Measurements from ENCODE around the gene FHAD1. TPM values are rescaled to one million over a fixed set of nuclear protein-coding genes. Genes with fewer than 3 reads are reported as not detected.

FHAD1 gene
- total RNA-seq, 2 donors from 2014 or later: 4.4 TPM; not detected in 1

DNA sequence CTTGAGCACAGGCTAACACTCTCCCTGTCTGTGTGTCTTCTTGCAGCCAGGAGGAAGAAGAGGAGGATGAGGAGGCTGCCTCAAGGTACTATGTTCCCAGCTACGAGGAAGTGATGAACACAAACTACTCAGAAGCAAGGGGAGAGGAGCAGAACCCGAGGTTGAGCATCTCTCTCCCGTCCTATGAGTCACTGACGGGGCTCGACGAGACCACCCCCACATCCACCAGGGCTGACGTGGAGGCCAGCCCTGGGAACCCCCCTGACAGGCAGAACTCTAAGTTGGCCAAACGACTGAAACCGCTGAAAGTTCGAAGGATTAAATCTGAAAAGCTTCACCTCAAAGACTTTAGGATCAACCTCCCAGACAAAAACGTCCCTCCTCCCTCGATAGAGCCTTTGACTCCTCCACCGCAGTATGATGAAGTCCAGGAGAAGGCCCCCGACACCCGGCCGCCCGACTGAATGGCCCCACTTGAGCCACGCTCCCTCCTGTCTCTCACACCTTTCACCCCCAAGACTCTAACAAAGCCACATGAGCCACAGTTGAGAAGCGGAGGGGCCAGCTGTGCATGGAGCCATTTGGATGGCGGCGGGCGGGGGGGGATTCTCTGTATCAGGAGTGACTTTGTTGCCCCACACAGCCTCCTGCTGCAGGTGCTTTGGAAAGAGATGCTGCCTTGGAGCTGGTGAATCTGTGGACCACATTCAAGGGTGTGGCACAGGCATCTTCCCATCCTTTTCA, 27.6 kb upstream of the FHAD1 start:
- DNase-seq (ENCODE audit: low spot score): no peak
- no peak overlapping the region for H3K27ac ChIP-seq

DNA sequence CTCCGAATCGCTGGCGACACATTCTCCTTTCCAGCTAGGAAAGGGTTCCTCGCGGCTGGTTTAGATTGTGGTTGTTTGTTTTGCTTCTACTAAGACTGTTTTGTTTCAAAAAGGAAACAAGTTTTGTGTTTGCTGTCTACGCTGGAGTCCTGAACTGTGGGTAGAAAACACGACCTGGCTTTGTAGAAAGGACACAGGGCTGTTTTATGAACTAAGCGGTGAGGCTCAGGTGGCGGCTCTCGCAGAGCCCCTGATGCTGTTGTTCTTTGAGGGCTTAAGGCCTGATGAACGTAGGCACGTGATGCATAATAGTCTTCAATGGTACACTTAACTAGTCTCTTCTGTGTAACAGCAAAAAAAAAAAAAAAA, 27.0 kb upstream of the FHAD1 start:
- no peak for ATAC-seq (ENCODE audit: insufficient number of reproducible peaks, low FRiP score, low read depth)
- H3K9me3 ChIP-seq: no peaks in the 10 kb centered on the region
- TF ChIP-seq CTCF (IDR thresholded peaks at IDR 0.05): no peak

More for the DNA sequence above, 27.6 kb upstream of the FHAD1 start:
- Histone ChIP-seq H3K36me3 (no peaks in the 10 kb centered on the region), H3K27me3 (replicated peaks; ENCODE audit: insufficient read depth) (no peaks in the 10 kb centered on the region), H3K9me3 (no peaks in the 10 kb centered on the region), H3K4me3 (no peak overlapping the region), H3K4me1 (ENCODE audit: control insufficient read depth in 1 of 2, low read depth in 2 of 2) (peaks cover under 1 to 11% of the 10 kb centered on the region in 2 donors)
- no peak for ATAC-seq (ENCODE audit: insufficient number of reproducible peaks, low FRiP score, low read depth)
- TF ChIP-seq CTCF (IDR thresholded peaks at IDR 0.05): no peak

GRCh38 chr1:15220825-15221431, 26.1 kb upstream of the FHAD1 start:
- Histone ChIP-seq H3K9me3 (no peaks in the 10 kb centered on the region), H3K27me3 (replicated peaks; ENCODE audit: insufficient read depth) (no peaks in the 10 kb centered on the region), H3K4me1 (ENCODE audit: control insufficient read depth in 1 of 2, low read depth in 2 of 2) (no peaks in the 10 kb centered on the region), H3K36me3 (no peaks in the 10 kb centered on the region), H3K4me3 (no peak overlapping the region), H3K27ac (no peak overlapping the region)
- TF ChIP-seq CTCF (IDR thresholded peaks at IDR 0.05): no peak
- DNase-seq (ENCODE audit: low spot score): no peak
- ATAC-seq (ENCODE audit: insufficient number of reproducible peaks, low FRiP score, low read depth): no peak

More for the DNA sequence above, 27.0 kb upstream of the FHAD1 start:
- Histone ChIP-seq H3K36me3 (no peaks in the 10 kb centered on the region), H3K4me1 (ENCODE audit: control insufficient read depth in 1 of 2, low read depth in 2 of 2) (peaks cover 0 to 6% of the 10 kb centered on the region in 2 donors), H3K27ac (no peak overlapping the region), H3K27me3 (replicated peaks; ENCODE audit: insufficient read depth) (no peaks in the 10 kb centered on the region), H3K4me3 (no peak overlapping the region)
- DNase-seq (ENCODE audit: low spot score): no peak

- no peak for ATAC-seq (ENCODE audit: insufficient number of reproducible peaks, low FRiP score, low read depth)
- H3K4me1 ChIP-seq (ENCODE audit: control insufficient read depth in 1 of 2, low read depth in 2 of 2): no peaks in the 10 kb centered on the region
- H3K27ac ChIP-seq: no peak overlapping the region
- TF ChIP-seq CTCF (IDR thresholded peaks at IDR 0.05): no peak
- H3K9me3 ChIP-seq: no peaks in the 10 kb centered on the region
- no peaks in the 10 kb centered on the region for H3K36me3 ChIP-seq
- H3K27me3 ChIP-seq (replicated peaks; ENCODE audit: insufficient read depth): no peaks in the 10 kb centered on the region
- no peak overlapping the region for H3K4me3 ChIP-seq
- DNase-seq (ENCODE audit: low spot score): no peak
Observed at GRCh38 chr1:15222653-15223303, 24.2 kb upstream of the FHAD1 start.

DNA sequence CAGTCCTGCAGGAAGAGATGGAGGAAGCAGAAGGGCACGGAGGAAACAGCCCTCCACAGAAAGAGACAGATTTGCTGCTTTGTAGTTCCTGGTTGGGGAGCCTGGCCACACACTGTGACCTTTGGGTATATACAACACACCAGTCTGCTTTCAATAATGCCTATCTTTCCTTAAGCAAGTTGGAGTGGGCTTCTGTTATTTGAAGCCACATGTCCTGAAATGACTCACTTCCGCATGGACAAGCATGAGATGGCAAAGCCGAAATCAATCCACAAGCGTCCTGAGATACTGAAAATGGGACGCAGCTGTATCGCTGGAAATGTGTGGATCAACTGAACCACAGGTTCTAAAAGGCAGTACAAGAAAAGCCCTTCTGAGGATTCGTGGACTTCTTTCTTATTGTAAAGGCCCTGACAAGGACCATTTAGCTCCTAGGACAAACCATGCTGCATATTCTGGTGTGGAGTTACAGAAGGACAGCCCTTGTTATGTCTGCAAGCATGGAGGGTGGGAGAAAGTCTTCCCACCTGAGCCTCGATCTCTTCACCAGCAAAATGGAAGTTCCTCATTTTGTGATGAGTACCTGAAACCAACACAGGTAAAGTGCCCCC, 22.7 kb upstream of the FHAD1 start:
- H3K4me3 ChIP-seq: no peak overlapping the region
- no peak for TF ChIP-seq CTCF (IDR thresholded peaks at IDR 0.05)
- H3K9me3 ChIP-seq: no peaks in the 10 kb centered on the region
- no peaks in the 10 kb centered on the region for H3K27me3 ChIP-seq (replicated peaks; ENCODE audit: insufficient read depth)
- no peaks in the 10 kb centered on the region for H3K4me1 ChIP-seq (ENCODE audit: control insufficient read depth in 1 of 2, low read depth in 2 of 2)
- no peaks in the 10 kb centered on the region for H3K36me3 ChIP-seq
- no peak for ATAC-seq (ENCODE audit: insufficient number of reproducible peaks, low FRiP score, low read depth)
- no peak for DNase-seq (ENCODE audit: low spot score)
- no peak overlapping the region for H3K27ac ChIP-seq
